Prostate gland (tissue), 2 donors: ENCODE data around the gene CRMP1.
A peak's percentile ranks its signal among the peaks of the same experiment; 100 is the strongest.

Source experiments
- CTCF ChIP-seq, 4 experiments: fragments of 200-600 bp in 2 of 4; fragments of 450-650 bp in 2 of 4; sonication (generic) in 2 of 4; IDR thresholded peaks; 1 replicate in 3 of 4; 2 replicates in 1 of 4; pipeline ENCODE4 v1.5.1; 2016 to 2019; ENCODE audit warnings: antibody characterized with exemption in 4 of 4, mild to moderate bottlenecking in 2 of 4, moderate library complexity in 2 of 4
- POLR2A ChIP-seq: fragments of 450-650 bp; IDR thresholded peaks from one replicate; pipeline ENCODE4 v1.6.1; 2016; ENCODE audit warnings: antibody characterized with exemption, mild to moderate bottlenecking

GRCh38 chr4:5821665-5822358 is 71.1 kb downstream of the CRMP1 start:
- TF ChIP-seq CTCF (IDR thresholded peaks at IDR 0.05) (peak in 2 of 4 experiments; percentile 23 to 45), POLR2A (no peak)
